GM19438 (cell line): Measurements from ENCODE around the gene WSCD2.

ENCODE experiments used
- ATAC-seq: cut with Tn5 transposase; IDR thresholded peaks from one replicate; pipeline ENCODE4 v1.9.1; 2021; ENCODE audit warnings: low read depth; ENCODE audit not compliant: unreplicated experiment

Gene WSCD2

GRCh38 chr12:108289350-108290161 lies 160.5 kb downstream of the WSCD2 start:
- ATAC-seq = no peak

- no peak for ATAC-seq
Observed at GRCh38 chr12:108295641-108296040, 166.6 kb downstream of the WSCD2 start.

DNA sequence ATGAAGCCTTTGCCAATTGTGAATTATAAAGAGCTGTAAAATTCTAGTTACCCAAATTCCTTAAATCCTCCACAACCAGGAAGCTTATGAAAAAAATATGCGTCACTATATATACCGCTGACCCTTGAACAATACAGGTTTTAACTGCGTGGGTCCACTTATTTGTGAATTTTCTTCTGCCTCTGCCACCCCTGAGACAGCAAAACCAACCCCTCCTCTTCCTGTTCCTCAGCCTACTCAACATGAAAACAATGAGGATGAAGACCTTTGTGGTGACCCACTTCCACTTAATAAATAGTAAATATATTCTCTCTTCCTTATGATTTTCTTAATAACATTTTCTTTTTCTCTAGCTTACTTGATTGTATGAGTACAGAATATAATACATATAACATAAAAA lies 167.9 kb downstream of the WSCD2 start:
- ATAC-seq = no peak

DNA sequence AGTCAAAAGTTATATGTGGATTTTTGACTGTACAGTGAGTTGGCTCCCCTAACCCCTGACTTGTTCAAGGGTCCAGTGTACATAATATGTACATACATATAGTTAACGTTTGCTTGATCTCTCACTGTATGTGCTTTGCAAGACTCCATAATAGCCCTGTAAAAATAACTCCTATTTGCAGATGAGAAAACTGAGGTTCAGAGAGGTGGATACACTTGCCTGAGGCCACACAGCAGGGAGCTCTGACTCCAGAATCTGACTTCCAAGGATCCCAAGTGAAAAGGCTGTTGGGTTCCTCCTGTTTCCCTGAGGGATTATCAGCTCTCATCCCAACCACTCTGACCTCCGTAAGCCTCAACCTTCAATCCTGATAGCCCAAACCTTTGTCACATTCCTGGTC lies 168.3 kb downstream of the WSCD2 start:
- ATAC-seq = no peak

- peak; percentile 75 for ATAC-seq
Observed at GRCh38 chr12:108297895-108298760, 169.0 kb downstream of the WSCD2 start.

GRCh38 chr12:108298761-108299275 lies 169.7 kb downstream of the WSCD2 start:
- ATAC-seq = no peak

- ATAC-seq = no peak
Observed at GRCh38 chr12:108299516-108299915, 170.4 kb downstream of the WSCD2 start.
